Urinary bladder (tissue), 4 donors: Measurements from ENCODE around the gene MYO1F. TPM values are rescaled to one million over a fixed set of nuclear protein-coding genes. Genes with fewer than 3 reads are reported as not detected.

Source experiments
- DNase-seq: peaks from one replicate; pipeline ENCODE4 v3.0.0-alpha.2; 2015; ENCODE audit errors: extremely low spot score
- H3K27ac ChIP-seq: one replicate; pipeline ENCODE4 v1.5.1; 2013; ENCODE audit warnings: low read depth, mild to moderate bottlenecking, moderate library complexity
- H3K36me3 ChIP-seq: one replicate; pipeline ENCODE4 v1.6.1; 2013; ENCODE audit warnings: mild to moderate bottlenecking, moderate library complexity; ENCODE audit not compliant: insufficient read depth
- H3K4me1 ChIP-seq: one replicate; pipeline ENCODE4 v1.6.1; 2013; ENCODE audit warnings: mild to moderate bottlenecking, moderate library complexity; ENCODE audit not compliant: insufficient read depth
- H3K4me3 ChIP-seq: one replicate; pipeline ENCODE4 v1.5.1; 2013; ENCODE audit warnings: low read depth, low read length
- WGBS: extraction: QIAGEN DNeasy Blood & Tissue Kit; methylation state at CpG from one replicate; pipeline ENCODE4 v1.1.7; 2013; 5-methylcytosine and 5-hydroxymethylcytosine counted together
- polyA plus RNA-seq: library from polyadenylated mRNA; stranded (reverse); fragments of 200-250 nt; gene quantifications from one replicate; pipeline ENCODE4 v1.2.3, GENCODE V29; 2013
- total RNA-seq: library from RNA; depleted of rRNA; stranded (reverse); fragments of >200 nt; gene quantifications from one replicate; pipeline ENCODE4 v1.2.3, GENCODE V29; 2014
- donor health status: healthy with polysubstance abuse.
- donor health status: healthy.

MYO1F gene
- total and polyA plus RNA-seq, 2 donors, result 7.5 to 7.7 TPM

DNA sequence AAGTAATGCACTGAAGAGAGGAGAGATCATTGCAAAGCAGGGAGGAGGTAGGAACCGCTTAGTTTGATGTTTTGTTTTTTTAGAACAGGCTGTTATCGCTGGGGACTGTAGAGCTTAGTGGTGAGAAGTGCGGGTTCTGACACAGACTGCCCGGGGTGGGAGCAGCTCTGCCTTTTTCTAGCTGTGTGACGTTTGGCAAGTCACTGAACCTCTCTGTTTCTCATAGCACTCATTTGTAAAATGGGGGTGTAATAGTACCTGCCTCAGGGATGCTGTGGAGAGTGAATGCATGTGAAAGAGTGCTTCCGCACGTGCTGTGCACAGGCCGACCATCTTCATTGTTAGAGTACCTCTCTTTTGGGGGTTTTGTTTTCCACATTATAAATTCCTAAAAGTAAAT is 94.1 kb downstream of the MYO1F start:
- Histone ChIP-seq H3K36me3 (peaks cover 12% of the 10 kb centered on the region), H3K4me3 (no peak overlapping the region), H3K27ac (no peak overlapping the region), H3K4me1 (no peaks in the 10 kb centered on the region)
- no peak for DNase-seq
- 81% methylated on average over 8 of the region's 8 CpGs for WGBS

DNA sequence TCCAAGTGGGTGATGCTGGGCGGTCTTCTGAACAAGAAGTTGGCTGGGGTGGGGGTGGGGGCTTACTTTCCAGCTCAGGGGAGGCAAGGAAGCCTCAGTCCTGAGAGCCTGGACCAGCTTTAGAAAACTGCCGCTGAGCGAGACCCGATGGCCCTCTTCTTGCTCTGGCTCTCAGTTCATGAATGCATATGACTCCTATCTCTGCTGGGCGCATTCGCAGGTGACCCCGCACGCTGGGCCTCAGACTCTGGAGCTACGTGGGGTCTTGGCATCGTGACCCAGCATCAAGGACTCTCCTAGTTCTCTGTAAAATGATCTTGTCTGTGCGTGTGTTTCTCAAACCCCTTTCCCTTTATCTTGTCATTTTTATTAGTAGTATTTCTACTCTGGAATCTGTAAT is 94.5 kb downstream of the MYO1F start:
- H3K36me3 ChIP-seq, result peaks cover 11% of the 10 kb centered on the region
- WGBS, result 82% methylated on average over 11 of the region's 11 CpGs
- H3K4me1 ChIP-seq, result no peaks in the 10 kb centered on the region
- H3K4me3 ChIP-seq, result no peak overlapping the region
- no peak for DNase-seq
- H3K27ac ChIP-seq, result no peak overlapping the region

DNA sequence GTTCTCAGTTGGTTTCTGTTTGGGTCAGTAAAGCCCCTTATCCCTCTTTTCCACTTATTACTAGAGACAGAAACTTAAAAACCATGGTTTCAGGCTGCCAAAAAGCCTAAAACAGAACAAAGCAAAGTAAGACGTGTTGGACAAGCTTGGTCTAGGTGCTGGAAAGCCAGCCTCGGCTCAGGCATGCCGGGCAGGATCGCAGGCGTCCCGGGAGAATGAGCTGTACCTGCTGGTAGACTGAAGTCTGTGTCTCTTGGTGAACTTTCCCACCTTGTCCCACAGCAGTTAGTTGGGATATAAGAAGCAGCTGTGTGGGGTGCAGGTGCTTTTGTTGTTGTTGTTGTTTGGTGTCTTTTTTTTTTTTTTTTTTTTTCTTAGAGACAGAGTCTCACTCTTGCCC is 95.6 kb downstream of the MYO1F start:
- peaks cover 8% of the 10 kb centered on the region for H3K36me3 ChIP-seq
- WGBS, result 80% methylated on average over 6 of the region's 6 CpGs
- no peak for DNase-seq
- H3K4me3 ChIP-seq, result no peak overlapping the region
- H3K4me1 ChIP-seq, result no peaks in the 10 kb centered on the region
- H3K27ac ChIP-seq, result no peak overlapping the region

DNA sequence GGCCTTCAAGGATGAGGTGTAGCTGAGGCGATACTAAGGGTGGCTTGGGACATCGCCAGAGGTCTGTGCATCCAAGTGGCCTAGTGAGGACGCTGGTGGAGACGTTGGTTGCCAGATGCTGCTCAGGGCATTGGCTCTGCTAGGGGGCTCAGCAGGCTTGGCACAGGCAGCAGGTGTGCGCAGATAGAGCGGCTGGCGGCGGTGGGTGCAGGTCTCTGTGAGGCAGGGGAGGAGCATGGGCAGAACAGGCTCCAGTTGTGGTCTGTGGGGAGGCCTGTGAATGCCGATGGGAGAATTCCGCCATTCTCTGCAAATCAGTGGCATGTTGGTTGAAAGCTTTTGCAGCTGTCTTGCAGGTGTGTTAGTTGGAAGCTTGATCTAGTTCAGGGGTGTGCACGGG is 96.0 kb downstream of the MYO1F start:
- Histone ChIP-seq H3K36me3 (peaks cover 7% of the 10 kb centered on the region), H3K27ac (no peak overlapping the region), H3K4me1 (no peaks in the 10 kb centered on the region), H3K4me3 (no peak overlapping the region)
- 86% methylated on average over 11 of the region's 11 CpGs for WGBS
- DNase-seq, result no peak

DNA sequence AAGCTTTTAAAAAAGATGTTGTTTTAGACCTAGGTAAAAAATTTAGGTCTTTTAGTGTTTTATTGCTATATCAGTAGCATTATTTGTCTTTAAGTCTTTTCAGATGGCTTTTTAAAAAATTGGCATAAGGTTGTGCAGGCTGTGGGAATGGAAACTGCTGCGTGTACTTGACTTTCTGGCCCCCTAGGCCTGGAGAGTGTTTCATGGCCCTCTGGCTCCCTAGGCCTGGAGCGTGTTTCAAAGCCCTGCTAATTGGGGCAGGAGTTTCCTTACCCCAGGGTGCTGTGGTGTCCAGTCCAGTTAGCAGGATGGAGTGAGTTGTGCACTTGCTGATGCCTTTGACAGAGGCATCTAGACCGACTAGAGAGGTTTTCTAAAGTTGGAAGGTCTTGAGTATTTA is 98.6 kb downstream of the MYO1F start:
- Histone ChIP-seq H3K4me3 (no peak overlapping the region), H3K36me3 (peaks cover 6% of the 10 kb centered on the region), H3K27ac (no peak overlapping the region), H3K4me1 (no peaks in the 10 kb centered on the region)
- DNase-seq, result no peak
- WGBS, result 43% methylated on average over 3 of the region's 3 CpGs

DNA sequence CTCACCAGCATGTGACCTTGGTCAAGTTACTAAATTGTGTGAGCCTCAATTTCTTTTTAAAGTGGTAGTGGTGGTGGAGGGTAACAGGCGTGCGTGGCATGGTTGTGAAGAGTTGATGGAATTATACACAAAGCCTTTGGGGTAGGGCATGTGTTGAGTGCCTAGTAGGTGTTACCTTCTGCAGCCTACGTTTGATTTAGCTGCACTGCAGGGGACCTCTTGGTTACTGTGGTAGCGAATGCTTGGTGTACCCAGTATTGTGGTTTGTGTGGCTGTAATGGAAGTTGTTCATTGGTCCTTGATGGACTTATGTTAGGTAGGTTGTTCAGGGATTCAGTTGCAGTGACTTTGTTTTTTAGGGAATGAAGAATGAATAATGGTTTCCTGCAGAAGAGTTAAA is 99.4 kb downstream of the MYO1F start:
- H3K4me1 ChIP-seq, result no peaks in the 10 kb centered on the region
- 76% methylated on average over 4 of the region's 4 CpGs for WGBS
- no peak overlapping the region for H3K27ac ChIP-seq
- H3K4me3 ChIP-seq, result no peak overlapping the region
- H3K36me3 ChIP-seq, result peaks cover 4% of the 10 kb centered on the region
- no peak for DNase-seq

DNA sequence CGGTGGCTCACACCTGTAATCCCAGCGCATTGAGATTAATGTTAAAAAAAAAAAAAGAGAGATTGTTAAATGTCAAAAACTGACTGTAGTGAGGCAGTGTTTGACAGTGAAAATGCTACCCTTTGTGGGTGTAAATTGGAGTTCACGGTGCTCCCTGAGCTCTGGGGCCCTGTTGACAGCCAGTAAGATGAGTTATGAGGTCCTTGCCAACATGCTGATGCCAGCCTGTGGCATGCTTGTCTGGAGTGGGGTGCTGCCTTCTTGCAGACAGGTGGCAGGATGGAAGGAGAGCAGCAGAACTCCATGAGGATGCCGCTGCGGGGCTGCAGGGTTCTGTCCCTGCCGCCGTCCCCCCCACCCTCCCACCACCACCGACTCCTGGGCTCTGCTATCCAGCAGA is 100.7 kb downstream of the MYO1F start:
- DNase-seq, result no peak
- H3K36me3 ChIP-seq, result peaks cover 6% of the 10 kb centered on the region
- no peaks in the 10 kb centered on the region for H3K4me1 ChIP-seq
- no peak overlapping the region for H3K4me3 ChIP-seq
- 79% methylated on average over 8 of the region's 8 CpGs for WGBS
- H3K27ac ChIP-seq, result no peak overlapping the region

DNA sequence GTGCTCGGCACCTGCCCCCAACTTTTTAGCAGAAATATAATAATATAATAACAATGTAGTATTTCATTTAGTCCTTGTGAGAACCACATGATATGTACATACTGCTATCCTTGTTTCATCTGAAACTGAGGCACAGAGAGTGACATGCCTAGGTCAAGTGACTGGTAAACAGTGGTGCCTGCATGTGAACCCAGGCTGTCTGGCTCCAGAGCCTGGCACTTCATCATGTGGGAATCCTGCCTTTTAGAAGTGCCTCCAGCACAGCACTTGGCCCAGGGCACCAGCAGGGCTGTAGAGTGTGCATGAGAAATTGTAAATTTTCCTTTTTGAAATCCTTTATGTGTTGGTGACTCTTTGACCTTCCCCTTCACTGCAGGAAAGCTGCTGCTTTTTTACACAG is 102.2 kb downstream of the MYO1F start:
- DNase-seq, result no peak
- WGBS, result 94% methylated on average over 1 of the region's 1 CpG
- Histone ChIP-seq H3K27ac (no peak overlapping the region), H3K36me3 (peaks cover 6% of the 10 kb centered on the region), H3K4me1 (no peaks in the 10 kb centered on the region), H3K4me3 (no peak overlapping the region)

DNA sequence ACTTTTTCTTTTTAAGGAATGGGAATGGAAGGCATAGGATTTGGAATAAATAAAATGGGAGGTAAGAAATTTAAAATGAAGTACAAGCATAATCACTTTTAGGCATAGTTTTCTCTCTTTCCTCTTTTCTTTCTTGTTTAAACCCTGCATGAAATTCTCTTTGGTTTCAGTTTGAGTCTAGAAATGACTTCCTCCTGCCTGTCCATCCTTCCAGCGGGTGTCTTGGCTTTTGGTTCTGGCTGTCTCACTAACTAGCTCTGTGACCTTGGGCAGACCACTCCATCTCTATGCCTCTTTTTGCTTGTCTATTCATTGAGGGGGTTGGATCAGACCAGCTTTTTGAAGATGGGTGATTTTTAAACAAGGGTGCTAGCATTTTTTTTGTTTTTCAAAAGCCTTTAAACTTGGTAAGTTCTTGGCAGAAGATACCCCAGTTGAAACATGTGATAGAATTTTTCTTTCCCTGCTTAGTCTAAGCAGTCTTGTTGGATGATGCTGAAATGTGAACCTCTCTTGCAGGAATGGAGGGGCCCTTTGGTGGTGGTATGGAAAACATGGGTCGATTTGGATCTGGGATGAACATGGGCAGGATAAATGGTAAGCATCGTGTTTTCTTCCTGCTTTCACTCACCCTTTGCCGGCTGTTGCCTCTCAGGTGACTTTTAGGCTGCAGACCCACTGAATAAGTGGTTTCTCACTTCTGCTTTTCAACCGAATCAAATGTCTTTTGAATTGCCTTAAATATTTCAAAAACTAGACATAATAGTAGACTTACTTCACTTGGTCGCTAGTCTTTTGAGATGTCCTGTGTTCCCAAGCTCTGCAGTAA is 103.4 kb downstream of the MYO1F start:
- Histone ChIP-seq H3K4me3 (no peak overlapping the region), H3K36me3 (peaks cover 10% of the 10 kb centered on the region), H3K27ac (no peak overlapping the region), H3K4me1 (no peaks in the 10 kb centered on the region)
- DNase-seq, result no peak
- 81% methylated on average over 6 of the region's 6 CpGs for WGBS

Other genes starting within 250 kb of the MYO1F start
- gene KANK3, start 234.2 kb downstream of the MYO1F start, total RNA-seq, result 8.1 TPM
- gene KANK3, start 234.2 kb downstream of the MYO1F start, polyA plus RNA-seq, result 13.0 TPM
- gene ANGPTL4, start 213.3 kb downstream of the MYO1F start, total RNA-seq, result 1.3 TPM
- 14.6 TPM for gene ANGPTL4, start 213.3 kb downstream of the MYO1F start, polyA plus RNA-seq
- gene RAB11B, start 187.1 kb downstream of the MYO1F start, total RNA-seq, result 63.9 TPM
- 131 TPM for gene RAB11B, start 187.1 kb downstream of the MYO1F start, polyA plus RNA-seq
- gene MARCHF2, start 164.1 kb downstream of the MYO1F start, total RNA-seq, result 38.8 TPM
- gene MARCHF2, start 164.1 kb downstream of the MYO1F start, polyA plus RNA-seq, result 98.2 TPM
- gene HNRNPM, start 132.5 kb downstream of the MYO1F start, total RNA-seq, result 63.7 TPM
- gene HNRNPM, start 132.5 kb downstream of the MYO1F start, polyA plus RNA-seq, result 173 TPM
- gene PRAM1, start 74.8 kb downstream of the MYO1F start, total RNA-seq, result 0.58 TPM
- 0.85 TPM for gene PRAM1, start 74.8 kb downstream of the MYO1F start, polyA plus RNA-seq
- 4.6 TPM for gene ZNF414, start 63.3 kb downstream of the MYO1F start, total RNA-seq
- 40.1 TPM for gene ZNF414, start 63.3 kb downstream of the MYO1F start, polyA plus RNA-seq
- 44.3 TPM for gene ADAMTS10, start 33.3 kb upstream of the MYO1F start, total RNA-seq
- gene ADAMTS10, start 33.3 kb upstream of the MYO1F start, polyA plus RNA-seq, result 26.4 TPM
- not detected for gene NFILZ, start 53.2 kb upstream of the MYO1F start, total RNA-seq
- gene NFILZ, start 53.2 kb upstream of the MYO1F start, polyA plus RNA-seq, result not detected
- not detected for gene ACTL9, start 121.4 kb upstream of the MYO1F start, total RNA-seq
- gene ACTL9, start 121.4 kb upstream of the MYO1F start, polyA plus RNA-seq, result not detected
- not detected for gene OR2Z1, start 144.2 kb upstream of the MYO1F start, total RNA-seq
- gene OR2Z1, start 144.2 kb upstream of the MYO1F start, polyA plus RNA-seq, result not detected